ENCODE results near the gene RAPGEF2. TPM values are rescaled to one million over a fixed set of nuclear protein-coding genes. Genes with fewer than 3 reads are reported as not detected.

The RAPGEF2 gene
- total and polyA plus RNA-seq, 2 donors (not counting 1 experiment from before 2014, with no cell fraction given): 10.9 to 45.8 TPM

GRCh38 chr4:159117968-159118367 lies 15.1 kb downstream of the RAPGEF2 start:
- no peaks in the 10 kb centered on the region for H3K27me3 ChIP-seq (replicated peaks in 1 of 4; ENCODE audit: control extremely low read depth in 1 of 4, control insufficient read depth in 3 of 4, insufficient read depth in 4 of 4, low read length in 3 of 4)
- intact Hi-C loops (cut with micrococcal nuclease): no loop called here
- Mint-ChIP-seq H3K27me3 (no peaks in the 10 kb centered on the region), H3K4me1 (peaks cover 22% of the 10 kb centered on the region), H3K4me3 (no peak overlapping the region), H3K9me3 (ENCODE audit: insufficient read depth) (no peaks in the 10 kb centered on the region), H3K27ac (no peak overlapping the region)
- H2AFZ ChIP-seq (ENCODE audit: insufficient read depth, low read depth, low read length, poor library complexity, severe bottlenecking): no peak overlapping the region
- no peak overlapping the region for H3K4me3 ChIP-seq (ENCODE audit: control extremely low read depth in 1 of 5, extremely low read depth in 1 of 5, insufficient read depth in 1 of 5, low read depth in 2 of 5, low read length in 4 of 5)
- no peak overlapping the region for H3K27ac ChIP-seq (ENCODE audit: low read length in 2 of 2)
- WGBS (ENCODE audit: insufficient coverage): no CpG with 5 or more reads among the region's 2 CpGs
- TF ChIP-seq EZH2 (IDR thresholded peaks at IDR 0.05; ENCODE audit: borderline replicate concordance, insufficient read depth, low read depth, low read length, poor library complexity, severe bottlenecking): no peak
- TF ChIP-seq, protein P1, sequence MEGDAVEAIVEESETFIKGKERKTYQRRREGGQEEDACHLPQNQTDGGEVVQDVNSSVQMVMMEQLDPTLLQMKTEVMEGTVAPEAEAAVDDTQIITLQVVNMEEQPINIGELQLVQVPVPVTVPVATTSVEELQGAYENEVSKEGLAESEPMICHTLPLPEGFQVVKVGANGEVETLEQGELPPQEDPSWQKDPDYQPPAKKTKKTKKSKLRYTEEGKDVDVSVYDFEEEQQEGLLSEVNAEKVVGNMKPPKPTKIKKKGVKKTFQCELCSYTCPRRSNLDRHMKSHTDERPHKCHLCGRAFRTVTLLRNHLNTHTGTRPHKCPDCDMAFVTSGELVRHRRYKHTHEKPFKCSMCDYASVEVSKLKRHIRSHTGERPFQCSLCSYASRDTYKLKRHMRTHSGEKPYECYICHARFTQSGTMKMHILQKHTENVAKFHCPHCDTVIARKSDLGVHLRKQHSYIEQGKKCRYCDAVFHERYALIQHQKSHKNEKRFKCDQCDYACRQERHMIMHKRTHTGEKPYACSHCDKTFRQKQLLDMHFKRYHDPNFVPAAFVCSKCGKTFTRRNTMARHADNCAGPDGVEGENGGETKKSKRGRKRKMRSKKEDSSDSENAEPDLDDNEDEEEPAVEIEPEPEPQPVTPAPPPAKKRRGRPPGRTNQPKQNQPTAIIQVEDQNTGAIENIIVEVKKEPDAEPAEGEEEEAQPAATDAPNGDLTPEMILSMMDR (IDR thresholded peaks at IDR 0.05): no peak
- ChIA-PET POLR2A (no interaction called here), CTCF (interaction anchor here (1.2 kb wide), 1 partner anchor 10 kb away, joined by 3 read pairs; no protein-coding TSS in a partner anchor)
- H3K9me3 ChIP-seq (ENCODE audit: control extremely low read depth in 1 of 3, control insufficient read depth in 2 of 3, insufficient read depth in 1 of 3, low read length in 2 of 3): peaks cover 0 to 1% (median 0%) of the 10 kb centered on the region in 3 donors
- no peak overlapping the region for H3K9ac ChIP-seq (ENCODE audit: low read length)
- DNase-seq (no peak), ATAC-seq (ENCODE audit: low read depth) (no peak)
- peaks cover 45% of the 10 kb centered on the region for H3K79me2 ChIP-seq (ENCODE audit: control insufficient read depth, insufficient read depth, low read length)
- H3K4me1 ChIP-seq (ENCODE audit: control insufficient read depth in 2 of 2, insufficient read depth in 2 of 2, low read length in 2 of 2): peaks cover under 1 to 5% of the 10 kb centered on the region in 2 donors
- no peaks in the 10 kb centered on the region for H3K36me3 ChIP-seq (replicated peaks in 1 of 2; ENCODE audit: control extremely low read depth in 1 of 2, control insufficient read depth in 1 of 2, extremely low read depth in 1 of 2, insufficient read depth in 2 of 2, low read length in 1 of 2)
- H3K4me2 ChIP-seq (replicated peaks; ENCODE audit: low read depth, low read length, poor library complexity, severe bottlenecking): no peak overlapping the region
- H4K20me1 ChIP-seq (ENCODE audit: control insufficient read depth, insufficient read depth, low read length, poor library complexity, severe bottlenecking): peaks cover 14% of the 10 kb centered on the region

GRCh38 chr4:159121371-159121770 lies 18.5 kb downstream of the RAPGEF2 start:
- no peak for TF ChIP-seq EZH2 (IDR thresholded peaks at IDR 0.05; ENCODE audit: borderline replicate concordance, insufficient read depth, low read depth, low read length, poor library complexity, severe bottlenecking)
- TF ChIP-seq, protein P1 (IDR thresholded peaks at IDR 0.05): no peak
- no peaks in the 10 kb centered on the region for H3K27me3 Mint-ChIP-seq
- intact Hi-C loops (cut with micrococcal nuclease): loop anchor here (2.0 kb wide), 1 partner anchor 49 kb away; no protein-coding TSS in a partner anchor
- H4K20me1 ChIP-seq (ENCODE audit: control insufficient read depth, insufficient read depth, low read length, poor library complexity, severe bottlenecking): peaks cover 19% of the 10 kb centered on the region
- no CpG with 5 or more reads among the region's 2 CpGs for WGBS (ENCODE audit: insufficient coverage)
- DNase-seq: no peak
- H3K9me3 Mint-ChIP-seq (ENCODE audit: insufficient read depth): no peaks in the 10 kb centered on the region
- H3K27me3 ChIP-seq (replicated peaks in 1 of 4; ENCODE audit: control extremely low read depth in 1 of 4, control insufficient read depth in 3 of 4, insufficient read depth in 4 of 4, low read length in 3 of 4): no peaks in the 10 kb centered on the region
- peaks cover 57% of the 10 kb centered on the region for H3K79me2 ChIP-seq (ENCODE audit: control insufficient read depth, insufficient read depth, low read length)
- H3K27ac ChIP-seq (ENCODE audit: low read length in 2 of 2): no peak overlapping the region
- H3K4me1 ChIP-seq (ENCODE audit: control insufficient read depth in 2 of 2, insufficient read depth in 2 of 2, low read length in 2 of 2): peaks cover 5 to 8% of the 10 kb centered on the region in 2 donors
- H3K36me3 ChIP-seq (replicated peaks in 1 of 2; ENCODE audit: control extremely low read depth in 1 of 2, control insufficient read depth in 1 of 2, extremely low read depth in 1 of 2, insufficient read depth in 2 of 2, low read length in 1 of 2): no peaks in the 10 kb centered on the region
- no peak overlapping the region for H3K4me3 ChIP-seq (ENCODE audit: control extremely low read depth in 1 of 5, extremely low read depth in 1 of 5, insufficient read depth in 1 of 5, low read depth in 2 of 5, low read length in 4 of 5)
- no peak for ATAC-seq (ENCODE audit: low read depth)
- H3K4me3 Mint-ChIP-seq: no peak overlapping the region
- ChIA-PET CTCF (no interaction called here), POLR2A (no interaction called here)
- H3K9me3 ChIP-seq (ENCODE audit: control extremely low read depth in 1 of 3, control insufficient read depth in 2 of 3, insufficient read depth in 1 of 3, low read length in 2 of 3): no peaks in the 10 kb centered on the region
- no peak overlapping the region for H3K4me2 ChIP-seq (replicated peaks; ENCODE audit: low read depth, low read length, poor library complexity, severe bottlenecking)
- no peak overlapping the region for H3K9ac ChIP-seq (ENCODE audit: low read length)
- no peak overlapping the region for H2AFZ ChIP-seq (ENCODE audit: insufficient read depth, low read depth, low read length, poor library complexity, severe bottlenecking)
- peaks cover 20% of the 10 kb centered on the region for H3K4me1 Mint-ChIP-seq
- H3K27ac Mint-ChIP-seq: no peak overlapping the region

All from B cell (primary cell).